Measurements from ENCODE around the gene PDZD7.

DNA sequence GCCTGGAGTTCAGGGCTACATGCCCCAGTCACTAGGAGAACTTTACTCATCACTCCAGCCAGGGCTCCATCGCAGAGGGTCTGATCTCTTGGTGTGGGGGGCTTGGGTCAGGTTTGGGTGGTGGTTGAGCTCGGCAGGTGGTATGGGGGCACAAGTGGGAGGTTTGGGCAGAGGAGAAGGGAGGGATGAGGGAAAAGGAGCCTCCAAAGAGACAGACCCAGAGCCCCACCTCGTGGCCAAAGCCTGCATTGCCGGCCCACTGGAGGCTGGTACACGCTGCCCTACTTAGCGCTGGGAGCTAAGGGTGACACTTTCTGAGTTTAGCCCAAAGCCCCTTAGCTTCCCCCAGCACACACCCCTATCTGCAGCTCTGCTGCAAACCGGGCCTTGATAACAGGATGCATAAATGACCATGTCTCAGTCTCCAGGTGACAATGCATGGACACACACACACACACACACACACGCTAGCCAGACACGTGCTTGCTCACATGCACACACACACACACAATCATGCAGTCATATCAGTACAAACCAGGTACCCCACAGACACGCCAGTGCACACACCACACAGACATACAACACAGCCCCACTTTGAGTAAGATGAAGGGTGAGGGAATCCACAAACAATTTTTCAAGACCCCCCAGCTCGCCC is 16.6 kb downstream of the PDZD7 start:
- TF ChIP-seq POLR2A (IDR thresholded peaks at IDR 0.05; ENCODE audit: extremely low read depth, insufficient read length): no peak
- TF ChIP-seq CTCF (IDR thresholded peaks at IDR 0.05; ENCODE audit: low read depth, low read length): peak; percentile 97
- TF ChIP-seq, protein P1, sequence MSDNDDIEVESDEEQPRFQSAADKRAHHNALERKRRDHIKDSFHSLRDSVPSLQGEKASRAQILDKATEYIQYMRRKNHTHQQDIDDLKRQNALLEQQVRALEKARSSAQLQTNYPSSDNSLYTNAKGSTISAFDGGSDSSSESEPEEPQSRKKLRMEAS (IDR thresholded peaks at IDR 0.05; ENCODE audit: low read depth, low read length): peak; percentile 78
- TF ChIP-seq MYC (IDR thresholded peaks at IDR 0.05; ENCODE audit: low read depth, low read length): no peak; the same call in 1 of the 2 replicates

All from NB4 (cell line).